GM18858 (cell line): ENCODE data around the gene RIMBP2.
"Not testable (repeated sequence)": the region's sequence is repeated elsewhere in the genome, so short reads cannot be mapped to it uniquely, and the experiment has no call there.

Experiments
- ATAC-seq: cut with Tn5 transposase; IDR thresholded peaks from one replicate; pipeline ENCODE4 v1.9.1; 2021; ENCODE audit not compliant: unreplicated experiment

The RIMBP2 gene

GRCh38 chr12:130742112-130742511, 26.0 kb upstream of the RIMBP2 start:
- no peak for ATAC-seq

GRCh38 chr12:130739571-130739970, 23.5 kb upstream of the RIMBP2 start:
- ATAC-seq, result no peak

GRCh38 chr12:130738403-130738802, 22.3 kb upstream of the RIMBP2 start:
- not testable (repeated sequence) for ATAC-seq

DNA sequence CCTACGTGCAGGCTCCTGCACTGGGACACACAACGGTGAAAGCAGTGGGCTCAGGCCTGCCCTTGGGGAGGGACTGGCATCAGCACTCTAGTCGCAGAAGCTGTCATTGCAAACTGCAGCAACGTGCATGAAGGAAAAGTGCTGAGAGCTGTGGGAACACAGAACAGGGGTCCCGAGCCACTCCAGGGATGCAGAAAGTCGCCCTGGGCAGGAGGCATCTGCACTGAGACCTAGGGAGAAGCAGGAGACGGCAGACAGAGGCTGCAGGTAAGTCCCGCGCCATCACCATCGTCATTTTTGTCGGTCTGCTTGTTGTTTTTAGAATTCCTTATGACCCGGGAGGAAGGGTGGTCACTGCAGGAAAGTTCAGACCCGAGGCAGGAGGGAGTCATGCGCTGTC, 21.6 kb upstream of the RIMBP2 start:
- no peak for ATAC-seq

- ATAC-seq, result no peak
These were observed 13.2 kb upstream of the RIMBP2 start for GRCh38 chr12:130729344-130729743.

DNA sequence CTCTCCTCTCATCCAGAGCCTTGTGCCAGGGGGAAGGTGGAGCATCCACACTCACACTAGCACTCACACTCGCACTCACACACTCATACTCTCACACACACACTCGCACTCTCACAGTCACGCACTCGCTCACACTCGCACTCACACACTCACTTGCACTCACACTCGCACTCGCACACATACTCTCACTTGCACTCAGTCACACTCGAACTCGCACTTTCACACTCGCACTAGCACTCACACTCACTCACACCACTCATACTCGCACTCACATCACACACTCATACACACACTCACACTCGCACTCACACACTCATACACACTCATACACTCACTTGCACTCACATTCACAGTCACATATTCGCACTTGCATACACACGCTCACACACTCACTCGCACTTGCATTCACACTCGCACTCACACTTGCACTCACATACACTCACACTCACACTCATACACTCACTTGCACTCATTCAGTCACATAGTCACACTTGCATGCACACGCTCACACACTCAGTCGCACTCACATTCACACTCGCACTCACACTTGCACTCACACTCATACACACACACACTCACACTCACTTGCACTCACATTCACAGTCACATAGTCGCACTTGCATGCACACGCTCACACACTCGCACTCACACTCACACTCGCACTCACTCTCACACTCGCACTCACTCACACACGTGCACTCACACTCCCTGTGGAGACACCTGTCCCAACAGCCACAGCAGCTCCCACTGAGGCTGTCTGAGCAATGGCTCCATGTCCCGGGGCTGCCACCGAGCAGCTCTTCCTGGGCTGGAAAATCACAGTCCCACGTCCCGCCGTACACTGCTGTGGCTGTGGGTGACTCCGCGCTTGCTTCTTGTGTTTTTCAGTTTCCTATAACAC, 12.3 kb upstream of the RIMBP2 start:
- ATAC-seq, result no peak

DNA sequence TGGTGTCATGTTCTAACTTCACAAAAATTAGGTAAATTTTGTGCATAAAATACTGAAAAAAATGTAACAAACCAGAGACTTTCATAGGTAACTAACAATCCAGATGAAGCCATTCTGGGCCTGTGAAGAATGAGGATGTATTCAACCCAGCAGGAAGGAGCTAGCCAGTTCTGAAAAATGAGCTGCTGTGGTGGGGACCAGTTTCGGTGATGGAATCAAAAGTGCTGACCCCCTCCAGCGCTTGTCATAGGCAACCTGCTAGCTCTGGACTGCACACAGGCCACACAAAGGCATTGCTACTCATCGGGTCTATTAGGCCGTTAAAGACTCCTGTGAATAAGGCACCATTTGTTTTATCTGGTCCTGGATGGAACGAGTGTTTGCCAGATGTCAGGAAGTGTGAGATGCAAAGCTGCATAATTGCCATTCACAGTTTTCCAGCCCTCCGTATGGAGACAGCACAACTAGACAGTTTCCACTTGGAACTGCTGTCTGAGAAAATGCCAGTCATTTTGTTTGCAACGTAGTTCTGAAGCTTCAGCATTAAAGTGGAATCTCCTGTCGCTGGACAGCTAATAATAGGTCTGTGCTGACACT, 3.3 kb upstream of the RIMBP2 start:
- no peak for ATAC-seq

- ATAC-seq, result no peak
These were observed 1.7 kb upstream of the RIMBP2 start for GRCh38 chr12:130717752-130718151.

- no peak for ATAC-seq
These were observed 869 bp upstream of the RIMBP2 start for GRCh38 chr12:130716969-130717366.

GRCh38 chr12:130715150-130715997, 725 bp downstream of the RIMBP2 start:
- ATAC-seq, result no peak

DNA sequence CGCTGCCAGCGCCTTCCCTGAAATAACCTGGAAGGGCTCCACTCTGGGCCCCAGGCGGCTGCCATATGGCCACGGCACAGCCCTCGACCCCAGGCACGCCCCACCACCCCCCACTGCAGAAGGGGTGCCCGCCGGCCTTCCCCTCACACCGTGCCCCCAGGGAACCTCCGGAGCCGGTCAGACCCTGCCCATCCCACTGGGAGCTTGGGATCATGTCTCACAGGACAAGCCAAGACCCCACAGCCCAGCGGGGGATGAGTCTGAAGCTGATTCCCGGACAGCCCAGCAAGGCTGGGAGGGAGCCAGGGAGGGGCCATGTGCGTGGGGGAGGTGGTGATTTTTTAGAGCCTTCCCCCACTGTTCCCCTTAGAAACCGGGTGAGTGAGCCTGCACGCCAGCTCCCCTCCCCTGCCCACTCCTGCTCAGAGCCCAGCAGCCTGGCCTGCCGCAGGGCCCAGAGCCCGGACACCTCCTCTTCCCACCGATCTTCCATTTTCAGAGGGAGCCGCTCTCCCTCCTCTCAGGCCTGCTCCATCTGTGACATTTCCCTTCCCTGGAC, 1.4 kb downstream of the RIMBP2 start:
- ATAC-seq, result no peak

DNA sequence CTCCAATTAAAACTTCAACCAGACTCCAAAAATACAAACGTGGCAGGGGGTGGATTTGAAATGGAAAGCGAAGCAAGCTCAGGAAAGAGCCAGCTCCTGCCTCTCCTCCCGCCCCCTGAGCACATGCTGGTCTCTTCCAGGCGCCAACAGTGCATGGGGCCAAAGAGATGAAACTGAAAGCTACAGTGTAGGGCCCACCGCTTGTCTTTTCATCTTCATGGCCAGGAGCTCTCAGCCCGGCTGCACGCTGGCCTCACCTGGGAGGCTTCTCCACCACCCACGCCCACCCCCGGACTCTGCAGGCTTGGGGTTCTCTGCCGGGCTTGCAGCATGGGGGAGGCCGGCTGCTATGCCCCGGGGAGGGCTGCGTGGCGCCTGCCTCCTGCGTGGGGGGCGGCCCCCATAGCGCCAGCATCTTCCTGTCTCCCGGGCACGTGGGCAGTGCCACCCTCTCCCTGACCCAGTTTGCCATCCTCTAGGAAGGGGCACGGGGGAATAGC, 2.0 kb downstream of the RIMBP2 start:
- no peak for ATAC-seq

DNA sequence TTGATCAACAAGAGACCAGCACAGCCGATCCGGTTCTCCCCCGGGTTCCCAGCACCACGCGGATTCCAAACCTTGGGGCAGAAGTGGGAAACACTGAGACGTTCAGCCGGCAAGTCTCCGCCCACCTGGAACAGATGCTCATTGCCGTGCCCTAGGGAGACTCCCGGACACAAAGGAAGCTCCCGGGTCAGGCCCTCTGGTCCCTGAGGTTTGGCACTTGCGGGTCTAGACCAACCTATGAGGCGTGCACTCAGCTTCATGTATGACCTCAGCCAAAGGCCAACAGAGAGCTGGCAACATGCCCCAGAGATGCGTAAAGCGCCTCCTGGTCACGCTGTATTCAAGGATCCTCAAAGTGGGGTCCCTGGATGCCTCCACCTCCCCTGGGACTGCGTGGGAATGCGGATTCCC, 2.5 kb downstream of the RIMBP2 start:
- no peak for ATAC-seq

DNA sequence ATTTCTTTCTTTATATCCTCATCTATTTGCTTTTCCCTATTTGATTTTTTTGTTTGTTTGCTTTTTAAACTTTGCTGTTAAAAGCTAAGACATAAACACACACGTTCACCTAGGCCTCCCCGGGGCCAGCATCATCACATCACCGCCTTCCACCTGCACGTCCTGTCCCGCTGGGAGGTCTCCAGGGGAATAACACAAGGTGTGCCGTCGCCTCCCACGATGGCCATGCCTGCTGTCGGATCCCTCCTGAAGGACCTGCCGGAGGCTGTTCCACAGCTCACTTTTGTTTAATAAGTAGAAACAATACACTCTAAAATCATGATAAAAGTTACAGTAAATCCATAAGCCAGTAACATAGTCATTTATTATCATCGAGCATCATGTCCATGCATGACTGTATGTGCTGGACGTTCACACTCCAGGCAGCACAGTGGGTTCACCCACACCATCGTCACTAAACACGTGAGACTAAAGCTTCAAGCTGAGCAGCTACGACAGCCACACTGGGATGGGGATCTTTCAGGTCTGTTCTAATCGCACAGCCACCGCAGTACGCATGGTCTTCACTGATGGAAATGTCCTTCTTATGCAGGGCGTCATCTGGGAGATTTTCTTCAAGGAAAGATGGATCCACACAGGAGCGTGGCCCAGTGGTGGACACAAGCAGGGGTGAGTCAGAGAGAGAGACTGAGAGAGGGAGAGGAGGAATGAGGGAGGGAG, 3.6 kb downstream of the RIMBP2 start:
- ATAC-seq, result no peak

- ATAC-seq, result no peak
These were observed 4.3 kb downstream of the RIMBP2 start for GRCh38 chr12:130711756-130712155.

GRCh38 chr12:130710733-130711080, 5.4 kb downstream of the RIMBP2 start:
- ATAC-seq, result no peak

- no peak for ATAC-seq
These were observed 5.9 kb downstream of the RIMBP2 start for GRCh38 chr12:130709971-130710732.

- no peak for ATAC-seq
These were observed 6.7 kb downstream of the RIMBP2 start for GRCh38 chr12:130709151-130709970.

DNA sequence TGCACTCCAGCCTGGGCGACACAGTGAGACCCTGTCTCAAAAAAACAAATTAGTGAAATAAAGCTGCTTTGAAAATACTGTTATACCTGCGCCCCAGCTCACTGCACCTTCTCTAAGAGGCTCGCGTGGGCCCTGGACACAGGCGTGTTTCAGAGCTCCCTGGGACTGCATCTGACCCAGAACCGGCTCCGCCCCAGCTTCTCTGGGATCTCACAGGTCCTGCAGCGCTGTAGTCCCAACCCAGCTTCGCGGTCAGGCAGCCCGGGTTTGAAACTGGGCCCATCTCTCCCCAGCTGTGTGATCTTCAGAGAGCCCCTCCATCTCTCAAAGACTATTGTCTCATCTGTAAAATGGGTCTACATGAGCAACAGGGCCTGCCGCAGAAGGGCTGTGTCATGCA, 7.5 kb downstream of the RIMBP2 start:
- no peak for ATAC-seq
